HG03060 (cell line): ENCODE measurements around the gene LARP4.
"Not testable (repeated sequence)": the region's sequence is repeated elsewhere in the genome, so short reads cannot be mapped to it uniquely, and the experiment has no call there.

Experiments used
- ATAC-seq: cut with Tn5 transposase; IDR thresholded peaks from one replicate; pipeline ENCODE4 v1.9.1; 2021; ENCODE audit warnings: low read depth, moderate number of reproducible peaks; ENCODE audit not compliant: unreplicated experiment

The LARP4 gene

DNA sequence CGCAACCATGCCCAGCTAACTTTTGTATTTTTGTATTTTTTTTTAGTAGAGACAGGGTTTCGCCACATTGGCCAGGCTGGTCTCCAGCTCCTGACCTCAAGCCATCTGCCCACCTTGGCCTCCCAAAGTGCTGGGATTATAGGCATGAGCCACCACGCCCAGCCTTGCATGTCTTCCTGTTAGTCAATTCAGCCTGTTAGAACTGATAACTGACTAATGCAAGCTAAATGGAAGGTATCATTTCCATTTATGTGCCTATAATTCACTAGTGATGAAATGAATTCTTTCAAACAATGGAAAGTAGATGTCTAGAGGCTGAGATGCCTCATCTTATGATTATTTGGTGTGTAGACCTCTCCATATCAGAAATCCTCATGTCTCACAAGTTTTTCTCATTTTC is 66.8 kb downstream of the LARP4 start:
- ATAC-seq, result no peak

DNA sequence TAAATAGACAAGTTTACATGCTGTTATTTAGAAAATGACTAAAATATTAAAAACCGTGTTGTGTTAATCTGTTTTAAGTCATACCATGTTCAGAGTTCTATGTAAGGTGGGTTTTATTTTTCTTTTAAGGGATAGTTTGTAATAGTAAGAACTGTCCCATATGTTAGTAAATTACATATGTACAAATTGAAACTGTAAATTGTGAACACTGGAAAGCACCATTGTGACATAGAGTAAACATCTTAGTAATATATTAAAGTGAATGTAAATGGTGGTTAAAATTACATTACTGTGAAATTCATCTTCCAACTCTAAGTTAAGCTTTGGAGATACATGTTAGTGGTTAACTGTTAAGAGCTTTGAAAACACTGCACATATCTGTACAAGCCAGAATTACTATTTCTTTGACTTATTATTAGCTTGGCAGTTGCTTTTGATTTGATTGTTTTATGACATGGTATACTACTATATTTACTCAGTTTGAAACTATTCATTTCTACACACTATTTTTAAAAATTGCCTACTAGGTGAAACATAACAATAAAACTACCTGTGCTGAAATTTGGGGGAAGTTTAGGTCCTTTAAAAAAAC is 76.7 kb downstream of the LARP4 start:
- ATAC-seq, result no peak

DNA sequence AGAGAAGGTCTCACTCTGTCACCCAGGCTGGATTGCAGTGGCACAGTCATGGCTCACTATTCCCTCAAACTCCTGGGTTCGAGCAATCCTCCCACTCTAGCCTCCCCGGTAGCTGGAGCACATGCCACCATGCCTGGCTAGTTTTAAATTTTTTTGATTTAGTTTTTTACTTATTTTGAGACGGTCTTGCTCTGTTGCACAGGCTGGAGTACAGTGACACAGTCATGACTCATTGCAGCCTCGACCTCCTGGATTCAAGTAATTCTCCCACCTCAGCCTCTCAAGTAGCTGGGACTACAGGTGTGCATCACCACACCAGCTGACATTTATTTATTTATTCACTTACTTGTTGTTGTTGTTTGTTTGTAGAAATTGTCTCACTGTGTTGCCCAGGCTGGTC is 81.9 kb downstream of the LARP4 start:
- ATAC-seq, result no peak

DNA sequence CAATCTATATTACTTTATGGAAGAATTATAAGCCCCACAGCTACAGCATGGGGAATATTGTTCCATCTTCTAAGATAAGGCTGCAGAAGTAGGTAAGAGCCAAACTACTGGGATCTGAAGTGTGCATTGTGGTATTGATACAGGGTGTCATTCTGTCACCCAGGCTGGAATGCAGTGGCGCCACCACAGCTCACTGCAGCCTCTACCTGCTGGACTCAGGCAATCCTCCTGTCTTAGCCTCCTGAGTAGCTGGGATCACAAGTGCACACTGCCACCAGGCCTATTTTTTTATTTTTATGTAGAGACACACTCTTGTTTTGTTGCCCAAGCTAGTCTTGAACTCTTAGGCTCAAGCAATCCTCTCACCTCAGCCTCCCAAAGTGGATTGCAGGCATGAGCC is 82.8 kb downstream of the LARP4 start:
- ATAC-seq, result no peak

DNA sequence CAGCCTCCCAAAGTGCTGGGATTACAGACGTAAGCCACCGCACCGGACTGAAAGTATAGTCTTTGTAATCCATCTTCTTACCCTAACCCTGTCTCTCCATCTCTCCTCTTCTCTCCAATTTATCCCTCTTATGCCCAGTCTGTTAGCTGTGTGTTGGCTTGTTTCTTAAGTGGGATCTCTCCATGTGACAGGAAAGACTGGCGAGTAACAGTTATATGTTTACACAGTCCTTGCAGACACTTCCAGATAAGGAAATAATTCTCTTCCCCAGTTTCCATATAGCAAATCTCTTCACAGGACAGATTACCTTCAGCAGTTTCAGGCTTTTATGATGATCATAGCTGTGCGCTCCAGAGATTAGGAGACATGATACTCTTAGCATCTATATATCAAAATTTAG is 88.1 kb downstream of the LARP4 start:
- ATAC-seq, result no peak

DNA sequence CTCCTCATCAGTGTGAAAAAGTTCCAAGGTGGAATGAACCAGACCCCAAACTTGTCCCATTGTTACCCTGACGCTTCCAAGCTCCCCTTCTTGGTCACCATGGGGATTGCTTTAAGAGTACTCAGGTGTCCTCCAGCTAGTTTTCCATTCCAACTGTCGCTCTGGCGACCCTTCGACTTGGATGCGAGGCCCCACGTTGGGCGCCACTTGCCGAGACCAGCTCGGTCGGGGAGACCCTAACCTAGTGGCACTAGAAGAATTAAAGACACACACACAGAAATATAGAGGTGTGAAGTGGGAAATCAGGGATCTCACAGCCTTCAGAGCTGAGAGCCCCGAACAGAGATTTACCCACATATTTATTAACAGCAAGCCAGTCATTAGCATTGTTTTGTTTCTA is 97.4 kb downstream of the LARP4 start:
- ATAC-seq, result not testable (repeated sequence)

DNA sequence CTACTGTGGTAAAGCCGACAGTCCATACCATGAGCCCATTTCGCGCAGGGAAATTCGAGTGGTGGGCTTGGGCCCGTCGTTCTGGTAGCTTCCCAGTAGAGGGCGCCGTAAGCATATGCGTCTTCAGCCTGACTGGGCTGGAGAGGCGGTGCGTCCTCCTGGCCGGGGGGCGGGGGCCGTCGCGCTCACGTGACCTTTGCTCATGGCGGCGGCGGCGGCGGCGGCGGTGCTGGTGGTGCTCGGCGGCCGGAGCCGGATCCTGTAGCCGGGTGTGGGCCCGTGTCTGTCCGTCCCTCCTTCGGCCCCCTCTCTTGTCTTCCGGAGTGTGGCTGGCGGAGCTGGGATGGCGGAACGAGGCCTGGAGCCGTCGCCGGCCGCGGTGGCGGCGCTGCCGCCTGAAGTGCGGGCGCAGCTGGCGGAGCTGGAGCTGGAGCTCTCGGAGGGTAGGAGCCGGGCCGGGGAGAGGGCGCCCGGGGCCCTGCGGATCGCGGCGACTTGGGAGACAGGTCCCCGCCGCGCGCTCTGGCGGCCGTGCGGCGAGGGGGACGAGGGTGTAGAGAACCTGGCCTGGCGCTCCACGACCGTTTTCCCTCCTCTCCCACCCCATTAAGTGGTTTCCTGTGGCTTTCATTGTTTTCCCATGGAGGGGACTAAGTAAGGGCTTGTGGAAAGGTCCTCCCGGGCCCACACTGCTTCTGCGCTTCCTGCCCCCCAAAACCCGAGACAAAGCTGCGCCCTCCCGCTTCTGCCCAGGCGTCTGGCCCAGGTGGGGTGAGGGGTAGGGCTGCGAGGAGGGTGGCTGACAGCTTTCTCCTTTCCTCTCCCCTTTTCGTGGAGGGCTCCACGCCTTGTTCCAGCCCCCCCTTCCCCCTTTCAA is 104.4 kb downstream of the LARP4 start, which contains the start of gene DIP2B:
Gene DIP2B, plus strand, starts transcription at position 188 of the 877 bp plus-strand sequence. Its CDS starts 156 bp downstream, at position 344.
- peak; percentile 44 for ATAC-seq

DNA sequence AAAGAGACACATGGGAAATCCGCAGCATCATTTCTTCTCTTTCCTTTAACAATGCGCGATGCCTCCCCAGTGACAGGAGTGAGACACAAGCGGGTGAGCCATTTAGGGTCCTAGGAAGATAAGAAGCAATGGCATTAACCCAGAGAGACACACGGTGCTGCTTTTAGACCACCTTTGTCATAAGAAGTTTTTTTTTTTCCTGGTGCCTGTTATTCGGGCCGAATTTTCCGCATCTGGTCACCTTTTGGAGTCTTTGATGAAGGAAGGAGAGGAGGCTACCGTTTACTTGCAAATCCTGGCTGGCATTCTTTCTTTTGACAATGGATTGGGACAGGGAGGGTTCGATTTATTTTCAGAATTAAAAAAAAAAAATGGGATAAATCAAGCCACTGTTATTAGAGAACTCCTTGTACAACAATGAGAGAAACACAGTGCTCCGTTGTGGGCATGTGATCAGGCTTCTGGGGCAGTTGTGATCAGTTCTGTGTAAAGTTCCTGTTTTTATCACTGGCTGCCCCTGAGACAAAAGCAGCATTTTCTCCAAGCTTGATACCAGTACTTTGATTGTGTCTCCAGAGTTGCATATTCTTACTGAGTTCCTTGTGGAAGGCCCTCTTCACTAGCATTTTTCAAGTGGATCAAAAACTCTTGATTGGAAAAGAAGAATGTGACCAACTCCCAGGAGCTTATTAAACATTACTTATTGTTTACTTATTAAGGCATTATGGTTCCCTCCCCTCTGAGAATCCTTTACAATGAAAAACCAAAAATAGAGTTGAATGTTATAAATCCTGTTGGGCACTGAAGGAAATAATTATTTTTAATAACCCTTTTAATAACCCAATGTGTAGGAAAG is 105.2 kb downstream of the LARP4 start:
- ATAC-seq, result no peak

DNA sequence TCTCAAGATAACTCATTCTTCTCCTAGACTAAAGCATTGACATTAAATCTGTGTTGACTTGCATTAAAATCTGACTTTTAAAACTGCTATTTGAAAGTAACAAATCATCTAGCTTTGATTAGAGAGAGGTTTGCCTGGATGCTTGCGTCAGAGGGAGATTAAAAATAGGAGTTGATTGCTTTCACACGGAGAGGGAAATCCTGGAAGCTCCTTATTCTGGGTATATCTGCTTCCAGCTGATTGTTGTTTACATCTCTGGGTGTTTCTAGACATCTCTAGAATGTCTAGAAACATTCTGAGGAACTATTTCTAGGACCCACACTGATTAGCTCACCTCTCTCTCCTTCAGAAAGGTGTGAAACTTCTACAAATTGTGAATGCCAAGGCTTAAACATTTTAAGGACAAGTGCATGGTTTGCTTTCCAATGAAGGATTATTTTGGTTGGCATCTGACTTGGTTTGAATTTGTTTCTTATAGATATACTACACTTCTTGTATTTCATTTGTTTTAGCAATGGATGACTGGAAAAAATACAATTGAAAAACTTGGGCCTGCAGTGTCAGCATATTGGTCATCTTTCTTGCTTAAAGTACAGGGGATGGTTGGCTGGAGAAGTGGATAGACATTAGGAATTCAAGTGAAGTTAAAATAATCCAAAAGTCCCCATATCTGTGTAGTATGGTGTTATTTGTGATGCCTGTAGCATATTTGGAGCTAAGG is 106.2 kb downstream of the LARP4 start:
- ATAC-seq, result no peak

DNA sequence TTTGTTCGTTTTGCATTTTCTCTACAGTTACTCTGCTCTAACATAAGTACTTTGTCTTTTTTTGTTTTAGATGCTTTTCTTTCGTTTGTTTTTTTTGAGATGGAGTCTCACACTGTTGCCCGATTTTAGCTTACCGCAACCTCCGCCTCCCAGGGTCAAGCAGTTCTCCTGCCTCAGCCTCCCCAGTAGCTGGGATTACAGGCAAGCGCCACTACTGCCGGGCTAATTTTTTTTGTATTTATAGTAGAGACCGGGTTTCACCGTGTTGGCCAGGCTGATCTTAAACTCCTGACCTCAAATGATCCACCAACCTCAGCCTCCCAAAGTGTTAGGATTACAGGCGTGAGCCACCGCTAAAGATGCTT is 106.8 kb downstream of the LARP4 start:
- no peak for ATAC-seq

DNA sequence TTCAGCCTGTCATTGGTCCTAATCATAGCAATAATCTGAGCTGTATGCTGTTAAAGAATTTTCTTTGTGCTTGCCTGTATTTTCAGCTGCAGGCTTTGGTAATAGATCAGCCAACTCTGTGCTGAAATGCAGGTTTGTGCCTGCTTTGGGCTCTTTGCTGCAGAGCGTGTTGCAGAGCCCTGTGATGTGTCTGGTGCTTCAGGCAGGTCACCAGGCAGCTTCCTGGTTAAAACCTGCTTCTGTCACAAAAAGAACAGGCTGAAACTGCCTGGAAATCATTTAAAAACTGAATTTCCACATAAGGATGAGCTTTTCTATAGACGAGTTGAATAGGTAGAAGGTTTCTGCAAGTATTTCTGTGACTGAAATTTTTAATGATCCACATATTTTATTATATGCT is 107.2 kb downstream of the LARP4 start:
- no peak for ATAC-seq

DNA sequence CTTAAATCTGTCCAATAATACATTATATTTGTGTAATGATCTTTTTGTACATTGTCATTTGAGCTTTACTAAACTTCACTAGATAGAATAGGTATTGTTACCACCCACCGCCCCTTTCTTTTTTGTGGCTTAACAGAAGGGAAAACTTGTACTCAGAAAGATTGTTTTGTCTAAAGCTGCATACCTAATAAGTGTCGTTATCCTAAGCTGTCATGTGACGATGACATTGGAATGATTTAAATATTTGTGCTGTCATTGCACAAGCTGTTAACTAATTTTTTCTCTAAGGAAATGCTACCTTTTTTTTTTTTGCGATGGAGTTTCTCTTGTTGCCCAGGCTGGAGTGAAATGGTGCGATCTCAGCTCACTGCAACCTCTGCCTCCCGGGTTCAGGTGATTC is 107.7 kb downstream of the LARP4 start:
- no peak for ATAC-seq

DNA sequence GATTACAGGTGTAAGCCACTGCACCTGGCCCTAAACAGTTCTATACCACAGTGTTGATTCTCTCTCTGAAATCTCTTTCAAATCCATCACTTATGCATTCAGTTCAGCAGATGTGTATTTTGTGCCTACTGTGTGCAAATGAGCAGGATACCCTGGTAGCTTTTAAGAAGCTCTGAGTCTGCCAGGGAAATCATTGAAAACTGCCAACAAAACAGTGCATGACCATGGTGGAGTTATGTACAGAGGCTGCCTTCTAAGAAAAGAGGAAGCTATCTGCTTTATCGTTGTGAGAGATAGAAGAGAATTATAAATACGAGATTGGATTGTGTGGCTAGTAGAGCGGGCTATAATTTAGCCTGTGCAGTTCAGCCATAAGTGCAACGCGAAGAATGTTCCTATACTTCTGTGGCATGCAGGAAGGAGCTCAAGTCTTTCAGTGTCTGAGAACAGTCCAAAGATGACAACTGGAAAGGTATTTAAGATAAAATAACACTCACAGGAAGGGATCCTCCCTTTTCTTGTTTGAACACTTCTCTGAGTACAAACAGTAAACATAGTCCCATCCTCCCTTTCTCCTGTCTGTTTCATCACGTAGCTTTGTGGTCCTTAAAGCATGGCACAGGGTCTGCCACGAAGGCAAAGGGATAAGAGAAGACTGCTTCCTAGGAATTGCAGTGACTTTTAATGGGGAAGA is 108.4 kb downstream of the LARP4 start:
- ATAC-seq, result no peak

DNA sequence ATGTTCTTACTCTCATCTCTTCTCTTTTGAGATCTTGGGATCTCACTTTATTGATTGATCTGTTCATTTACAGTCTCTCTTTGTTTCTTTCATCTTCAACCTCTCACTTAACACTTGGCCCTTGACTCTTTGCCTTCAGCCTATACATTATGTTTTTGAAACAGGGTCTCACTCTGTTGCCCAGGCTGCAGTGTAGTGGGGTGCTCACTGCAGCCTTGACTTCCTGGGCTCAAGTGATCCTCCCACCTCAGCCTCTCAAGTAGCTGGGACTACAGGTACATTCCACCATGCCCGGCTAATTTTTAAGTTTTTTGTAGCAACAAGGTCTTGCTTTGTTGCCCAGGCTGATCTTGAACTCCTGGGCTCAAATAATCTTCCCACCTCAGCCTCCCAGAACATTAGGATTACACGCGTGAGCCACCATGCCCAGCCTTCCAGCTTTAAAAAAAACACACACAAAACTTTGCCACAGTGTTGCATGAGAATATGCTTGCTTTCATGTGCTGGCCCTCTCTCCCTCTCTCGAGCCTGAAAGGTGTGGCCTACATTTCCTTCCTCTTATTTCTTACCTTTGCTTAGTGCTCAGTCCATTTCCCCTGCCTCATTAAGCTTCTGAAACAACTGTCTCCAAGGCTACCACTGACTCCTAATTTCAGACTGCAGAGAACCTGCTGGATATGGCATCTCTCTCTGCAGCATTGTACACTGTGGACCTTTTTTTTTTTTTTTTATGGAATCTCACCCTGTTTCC is 114.0 kb downstream of the LARP4 start:
- no peak for ATAC-seq

DNA sequence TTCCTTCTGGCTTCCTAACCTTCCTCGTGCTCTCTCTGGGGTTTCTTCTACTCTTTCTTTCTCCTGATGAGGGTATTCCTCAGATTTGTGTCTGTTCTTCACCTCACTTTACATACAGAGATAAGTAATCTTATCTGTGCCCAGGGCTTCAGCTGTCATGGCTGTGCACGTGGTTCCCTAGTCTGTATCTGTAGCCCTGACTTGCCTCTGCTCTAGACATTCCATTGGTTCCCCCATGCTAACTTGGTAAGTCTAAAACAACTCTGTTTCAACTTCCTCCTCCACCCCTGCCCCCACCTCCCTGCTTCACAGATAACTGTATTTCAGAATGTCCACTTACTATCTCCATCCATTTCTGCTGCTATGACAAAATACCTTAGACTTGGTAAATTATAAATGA is 114.9 kb downstream of the LARP4 start:
- ATAC-seq, result no peak

DNA sequence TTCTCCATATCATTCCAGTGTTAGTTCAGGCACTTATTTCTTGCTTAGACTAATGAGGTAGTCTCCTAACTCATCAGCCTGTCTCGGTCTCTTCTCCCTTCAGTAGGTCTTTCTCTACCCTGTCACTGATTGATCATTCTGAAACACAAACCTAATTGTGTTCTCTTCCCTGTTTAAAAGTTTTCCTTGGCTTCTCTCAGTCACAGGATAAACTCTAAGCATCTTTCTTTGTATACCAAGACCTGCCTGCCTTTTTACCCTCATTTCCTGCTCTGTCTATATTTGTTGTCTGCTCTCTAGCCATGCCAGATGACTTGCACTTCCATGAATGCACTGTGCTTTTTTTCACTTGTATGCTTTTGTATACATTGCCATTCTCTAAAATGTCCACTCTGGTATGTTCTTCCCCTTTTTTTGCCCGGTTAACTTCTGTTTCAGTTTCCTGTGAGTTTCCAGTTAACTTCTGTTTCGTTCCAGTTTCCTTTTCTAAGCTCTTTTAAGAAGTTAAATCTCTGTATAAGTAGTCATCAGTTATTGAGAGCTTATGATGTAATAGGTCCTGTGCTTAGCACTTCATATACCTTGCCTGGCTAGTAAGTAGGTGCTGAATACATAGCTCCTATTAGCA is 116.8 kb downstream of the LARP4 start:
- peak; percentile 44 for ATAC-seq

DNA sequence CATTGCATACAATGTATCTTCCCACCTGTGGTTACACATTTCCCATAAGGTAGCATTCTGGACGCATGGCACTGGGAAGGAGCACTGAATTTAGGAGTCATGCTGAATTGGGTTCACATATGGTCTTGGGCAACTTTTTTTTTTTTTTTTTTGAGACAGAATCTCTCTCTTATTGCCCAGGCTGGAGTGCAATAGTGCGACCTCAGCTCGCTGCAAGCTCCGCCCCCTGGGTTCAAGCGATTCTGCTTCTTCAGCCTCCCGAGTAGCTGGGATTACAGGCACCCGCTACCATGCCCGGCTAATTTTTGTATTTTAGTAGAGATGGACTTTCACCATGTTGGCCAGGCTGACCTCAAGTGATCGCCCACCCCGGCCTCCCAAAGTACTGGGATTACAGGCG is 117.4 kb downstream of the LARP4 start:
- no peak for ATAC-seq

DNA sequence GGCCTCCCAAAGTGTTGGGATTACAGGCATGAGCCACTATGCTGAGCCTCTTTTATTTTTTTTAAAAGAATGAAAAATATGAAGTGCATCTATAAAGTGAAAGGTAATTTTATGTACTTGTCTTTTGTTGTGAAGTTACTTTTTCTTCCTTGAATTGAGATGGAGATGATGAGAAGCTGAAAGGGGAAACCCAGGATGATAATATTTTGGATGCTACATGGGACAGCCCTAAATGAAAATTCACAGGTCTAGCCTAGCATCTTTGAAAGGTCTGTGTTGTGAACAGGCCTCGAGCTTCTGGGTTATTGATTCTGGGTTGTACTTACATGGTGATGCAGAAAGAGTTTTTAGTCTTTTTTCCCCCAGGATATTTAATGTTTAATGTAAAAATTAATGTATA is 118.7 kb downstream of the LARP4 start:
- ATAC-seq, result no peak
